Type B pancreatic cell (in vitro differentiated cells): ENCODE measurements around the gene SUSD6. TPM values are rescaled to one million over a fixed set of nuclear protein-coding genes. Genes with fewer than 3 reads are reported as not detected.

Source experiments
- DNase-seq: peaks from one replicate; pipeline ENCODE4 v3.0.0; 2021; ENCODE audit warnings: mixed read lengths; ENCODE audit not compliant: unreplicated experiment; ENCODE audit errors: extremely low spot score
- H3K27ac Mint-ChIP-seq: 2 replicates; pipeline ENCODE4 v1.8.0; 2021; ENCODE audit warnings: mild to moderate bottlenecking, mixed read lengths
- H3K27me3 Mint-ChIP-seq: 2 replicates; pipeline ENCODE4 v1.8.0; 2021; ENCODE audit warnings: mixed read lengths
- H3K36me3 Mint-ChIP-seq: 2 replicates; pipeline ENCODE4 v1.8.0; 2021; ENCODE audit warnings: mixed read lengths
- H3K4me1 Mint-ChIP-seq: one replicate; pipeline ENCODE4 v1.8.0; 2021; ENCODE audit warnings: mixed read lengths; ENCODE audit not compliant: unreplicated experiment
- H3K4me3 Mint-ChIP-seq: 2 replicates; pipeline ENCODE4 v1.8.0; 2021; ENCODE audit warnings: mild to moderate bottlenecking, mixed read lengths
- H3K9me3 Mint-ChIP-seq: 2 replicates; pipeline ENCODE4 v1.8.0; 2021; ENCODE audit warnings: mixed read lengths
- CTCF ChIP-seq: fragments of 200-600 bp; sonication (generic); conservative IDR thresholded peaks from 2 replicates; pipeline ENCODE4 v1.5.0; 2021; ENCODE audit warnings: antibody characterized with exemption, mild to moderate bottlenecking
- total RNA-seq: library from RNA; stranded (reverse); gene quantifications from 2 replicates; pipeline ENCODE4 v1.2.1, GENCODE V29; 2021; ENCODE audit warnings: low replicate concordance

SUSD6 gene
- total RNA-seq, 1 donor from 2014 or later: 31.7 TPM

DNA sequence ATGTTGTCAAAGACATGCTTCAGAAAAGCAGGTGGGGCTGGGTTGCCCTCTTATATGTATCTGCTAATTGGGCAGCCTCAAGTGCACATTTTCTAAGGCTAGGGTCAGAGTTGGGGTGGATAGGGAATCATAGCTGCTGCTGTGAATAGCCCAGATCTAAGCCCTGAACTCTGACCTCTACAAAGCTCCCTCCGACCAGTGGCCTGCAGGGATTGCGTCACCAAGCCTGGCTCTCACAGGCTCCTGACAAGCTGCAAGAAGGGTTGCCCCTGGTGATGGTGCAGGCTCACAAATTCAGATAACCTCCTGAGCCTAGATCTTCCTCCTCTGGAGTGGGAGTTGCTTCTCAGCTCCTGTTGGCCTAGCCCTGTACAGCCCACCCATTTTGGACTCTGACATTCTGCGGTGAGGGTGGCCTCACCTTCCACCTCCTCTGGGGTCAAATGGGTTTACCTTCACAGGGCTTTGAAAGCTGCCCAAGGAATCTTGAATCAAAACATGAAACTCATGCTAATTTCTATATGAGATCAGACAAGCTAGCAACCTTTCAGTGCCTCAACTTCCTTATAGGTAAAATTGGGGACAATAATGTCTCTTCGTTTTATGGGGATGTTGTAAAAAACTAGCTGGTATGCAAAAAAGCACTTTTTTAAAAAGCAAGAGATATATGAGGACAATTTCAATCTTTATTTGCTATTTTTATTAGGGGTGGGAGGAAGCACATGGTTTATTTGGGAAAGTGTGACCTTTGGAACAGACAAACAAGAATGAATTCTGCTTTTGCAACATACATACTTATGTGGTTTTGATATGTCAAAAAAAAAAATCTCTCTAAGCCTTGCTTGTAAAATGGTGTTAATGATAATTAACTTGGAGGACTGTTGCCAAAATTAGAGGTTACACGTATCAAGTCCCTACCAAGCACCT lies 4.9 kb upstream of the SUSD6 start:
- no peak overlapping the region for H3K4me3 Mint-ChIP-seq
- H3K27ac Mint-ChIP-seq: peak overlapping the region; percentile 8
- DNase-seq: no peak
- no peaks in the 10 kb centered on the region for H3K9me3 Mint-ChIP-seq
- TF ChIP-seq CTCF: no peak
- no peaks in the 10 kb centered on the region for H3K27me3 Mint-ChIP-seq
- no peaks in the 10 kb centered on the region for H3K36me3 Mint-ChIP-seq
- peaks cover 31% of the 10 kb centered on the region for H3K4me1 Mint-ChIP-seq

DNA sequence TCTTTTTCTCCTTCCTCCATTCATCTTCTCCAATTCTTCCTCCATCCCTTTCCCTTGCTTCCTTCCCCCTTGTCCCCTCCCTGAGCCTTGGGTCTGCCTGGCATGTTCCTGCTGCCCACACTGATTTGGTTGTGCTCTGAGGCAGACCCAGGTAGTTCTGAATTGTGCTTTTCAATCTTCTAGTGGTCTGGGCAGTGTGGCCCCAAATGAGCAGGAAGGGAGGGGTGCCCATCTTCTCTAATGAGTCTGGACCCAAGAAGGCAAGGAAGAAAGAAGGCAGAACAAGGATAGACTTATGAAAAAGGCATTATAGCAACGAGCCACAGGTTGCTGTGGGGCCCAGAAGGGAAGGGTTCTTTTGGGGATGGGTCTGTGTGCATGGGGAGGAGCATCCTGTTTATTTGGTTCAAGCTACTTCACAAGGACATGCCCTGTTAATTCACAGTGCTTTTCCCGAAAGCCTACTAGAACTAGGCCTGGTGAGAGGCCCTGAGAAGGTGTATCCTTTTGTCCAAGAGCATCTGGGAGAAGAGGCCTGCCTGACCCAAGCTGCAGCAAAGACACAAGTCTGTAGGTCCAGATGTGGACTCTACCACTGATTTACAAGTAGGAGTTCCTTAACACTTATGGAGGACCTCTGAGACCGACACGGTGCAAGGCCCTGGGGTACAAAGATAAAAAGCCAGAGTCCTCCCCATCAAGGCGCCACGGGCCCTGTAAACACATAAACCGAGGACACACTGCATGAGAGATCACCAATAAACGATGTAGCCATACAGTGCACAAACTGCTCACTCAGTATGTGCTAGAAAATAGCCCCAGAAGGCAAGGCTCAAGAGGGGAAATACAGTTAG lies 1.1 kb upstream of the SUSD6 start:
- no peak for TF ChIP-seq CTCF
- peak overlapping the region; percentile 94 for H3K27ac Mint-ChIP-seq

DNA sequence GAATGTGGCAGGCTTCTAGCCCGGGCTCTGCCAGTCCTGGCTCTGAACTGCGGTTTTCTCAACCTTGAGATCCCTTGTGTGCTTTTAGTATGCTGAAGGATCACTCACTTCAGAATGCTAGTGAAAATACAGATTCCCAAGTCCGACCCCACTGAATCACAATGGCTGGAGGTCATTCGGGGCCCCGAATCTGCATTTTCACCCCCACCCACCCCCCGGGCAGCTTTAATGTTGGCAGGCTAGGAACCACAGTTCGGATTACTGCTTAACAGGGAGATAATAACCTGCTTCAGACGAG lies 573 bp upstream of the SUSD6 start:
- no peak for DNase-seq
- Mint-ChIP-seq H3K36me3 (no peaks in the 10 kb centered on the region), H3K9me3 (no peaks in the 10 kb centered on the region), H3K27me3 (no peaks in the 10 kb centered on the region), H3K4me1 (peaks cover 61% of the 10 kb centered on the region), H3K27ac (peak overlapping the region; percentile 94), H3K4me3 (peak overlapping the region; percentile 95)
- no peak for TF ChIP-seq CTCF

More for the DNA sequence above, 1.1 kb upstream of the SUSD6 start:
- H3K4me3 Mint-ChIP-seq: peak overlapping the region; percentile 95
- H3K4me1 Mint-ChIP-seq: peaks cover 55% of the 10 kb centered on the region
- no peak for DNase-seq
- no peaks in the 10 kb centered on the region for H3K36me3 Mint-ChIP-seq
- no peaks in the 10 kb centered on the region for H3K9me3 Mint-ChIP-seq
- H3K27me3 Mint-ChIP-seq: no peaks in the 10 kb centered on the region

- Mint-ChIP-seq H3K36me3 (peaks cover 5% of the 10 kb centered on the region), H3K27ac (peak overlapping the region; percentile 95), H3K4me3 (peak overlapping the region; percentile 96), H3K4me1 (peaks cover 65% of the 10 kb centered on the region), H3K9me3 (no peaks in the 10 kb centered on the region), H3K27me3 (no peaks in the 10 kb centered on the region)
- TF ChIP-seq CTCF: no peak
- no peak for DNase-seq
Observed at GRCh38 chr14:69612014-69612782, 802 bp downstream of the SUSD6 start.

GRCh38 chr14:69612783-69613130 lies 1.4 kb downstream of the SUSD6 start:
- peak overlapping the region; percentile 95 for H3K27ac Mint-ChIP-seq
- no peaks in the 10 kb centered on the region for H3K27me3 Mint-ChIP-seq
- peaks cover 6% of the 10 kb centered on the region for H3K36me3 Mint-ChIP-seq
- TF ChIP-seq CTCF: peak; percentile 32
- H3K4me3 Mint-ChIP-seq: peak overlapping the region; percentile 96
- H3K9me3 Mint-ChIP-seq: no peaks in the 10 kb centered on the region
- no peak for DNase-seq
- peaks cover 68% of the 10 kb centered on the region for H3K4me1 Mint-ChIP-seq
